Sigmoid colon (tissue), 4 donors: ENCODE measurements around the gene ERGIC1.

Source experiments
- CTCF ChIP-seq, 4 experiments: fragments of 450-650 bp in 3 of 4; fragments of 200-600 bp in 1 of 4; IDR thresholded peaks; one replicate each; pipeline ENCODE4 v1.5.1; 2016 to 2019; ENCODE audit warnings: antibody characterized with exemption in 4 of 4, mild to moderate bottlenecking in 3 of 4, moderate library complexity in 2 of 4
- EP300 ChIP-seq, 4 donors: sonication (generic); formaldehyde crosslinking; IDR thresholded peaks; one replicate each; pipeline ENCODE4 v1.6.1; 2017; ENCODE audit warnings: antibody characterized with exemption in 4 of 4
- POLR2A ChIP-seq, 2 donors: fragments of 450-650 bp; IDR thresholded peaks; one replicate each; pipeline ENCODE4 v1.6.1; 2016; ENCODE audit warnings: antibody characterized with exemption in 2 of 2, mild to moderate bottlenecking in 2 of 2, moderate library complexity in 2 of 2
- POLR2AphosphoS5 ChIP-seq, 4 donors: sonication (generic); formaldehyde crosslinking; IDR thresholded peaks; one replicate each; pipeline ENCODE4 v1.6.1; 2017; ENCODE audit warnings: antibody characterized with exemption in 4 of 4

- TF ChIP-seq CTCF (IDR thresholded peaks at IDR 0.05) (no peak), POLR2A (IDR thresholded peaks at IDR 0.05) (no peak), POLR2AphosphoS5 (IDR thresholded peaks at IDR 0.05) (peak in 2 of 4 donors; percentile 4 to 24), EP300 (IDR thresholded peaks at IDR 0.05) (no peak)
These were observed 21.7 kb downstream of the ERGIC1 start for GRCh38 chr5:172855597-172856292.
